Epidermal melanocyte (primary cell): Measurements from ENCODE around the gene SUPT5H.

Experiments
- DNase-seq: peaks from one replicate; pipeline ENCODE4 v3.0.0; 2011; ENCODE audit warnings: low spot score; ENCODE audit not compliant: insufficient read length

SUPT5H gene

DNA sequence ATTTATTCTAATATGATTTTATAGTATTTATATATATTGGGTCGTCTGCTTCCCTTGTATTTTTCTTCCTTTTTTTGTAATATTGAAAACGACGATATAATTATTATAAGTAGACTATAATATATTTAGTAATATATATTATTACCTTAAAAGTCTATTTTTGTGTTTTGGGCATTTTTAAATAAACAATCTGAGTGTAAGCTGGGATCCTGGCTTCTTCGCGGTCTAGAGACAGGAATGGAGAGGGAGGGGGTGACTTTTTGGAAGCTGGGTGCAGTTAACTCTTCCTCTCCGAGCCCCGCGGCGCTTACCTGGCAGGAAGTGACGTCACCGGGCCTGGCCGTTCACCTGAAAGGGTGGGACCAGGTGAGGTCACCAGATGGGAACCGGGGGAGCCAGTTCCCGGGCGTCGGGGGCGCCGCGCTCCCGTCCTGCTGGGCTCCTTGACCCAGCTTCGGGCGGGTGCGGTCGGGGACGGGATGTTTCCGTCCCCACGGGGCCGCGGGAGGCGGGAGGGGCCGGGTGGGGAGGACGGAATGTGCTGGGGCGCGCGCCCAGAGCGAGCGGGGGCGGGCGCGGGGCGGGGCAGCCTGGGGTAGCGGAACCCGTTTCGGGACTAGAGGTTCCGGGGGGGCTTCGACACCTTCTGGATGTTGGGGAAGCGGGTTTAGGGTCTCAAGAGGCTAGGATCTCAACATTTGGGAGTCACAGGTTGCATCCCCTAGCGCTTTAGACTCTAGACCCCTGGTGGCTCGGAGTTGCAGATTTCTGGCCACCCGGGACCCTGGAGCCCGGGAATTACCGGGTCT is 36.0 kb upstream of the SUPT5H start:
- DNase-seq = no peak

- no peak for DNase-seq
These were observed 35.2 kb upstream of the SUPT5H start for GRCh38 chr19:39410017-39410830.

DNA sequence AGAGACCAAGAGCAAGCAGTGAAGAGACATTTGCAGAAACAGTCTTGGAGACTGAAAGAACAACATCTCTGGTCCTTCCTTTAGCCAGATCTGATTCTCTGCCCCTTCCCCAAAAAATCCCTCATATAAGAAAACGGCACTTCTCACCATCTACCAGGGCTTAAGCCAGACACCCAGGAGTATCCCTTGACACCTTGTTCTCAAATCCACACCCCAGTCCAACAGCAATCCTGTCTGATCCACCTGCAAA is 34.6 kb upstream of the SUPT5H start:
- no peak for DNase-seq

DNA sequence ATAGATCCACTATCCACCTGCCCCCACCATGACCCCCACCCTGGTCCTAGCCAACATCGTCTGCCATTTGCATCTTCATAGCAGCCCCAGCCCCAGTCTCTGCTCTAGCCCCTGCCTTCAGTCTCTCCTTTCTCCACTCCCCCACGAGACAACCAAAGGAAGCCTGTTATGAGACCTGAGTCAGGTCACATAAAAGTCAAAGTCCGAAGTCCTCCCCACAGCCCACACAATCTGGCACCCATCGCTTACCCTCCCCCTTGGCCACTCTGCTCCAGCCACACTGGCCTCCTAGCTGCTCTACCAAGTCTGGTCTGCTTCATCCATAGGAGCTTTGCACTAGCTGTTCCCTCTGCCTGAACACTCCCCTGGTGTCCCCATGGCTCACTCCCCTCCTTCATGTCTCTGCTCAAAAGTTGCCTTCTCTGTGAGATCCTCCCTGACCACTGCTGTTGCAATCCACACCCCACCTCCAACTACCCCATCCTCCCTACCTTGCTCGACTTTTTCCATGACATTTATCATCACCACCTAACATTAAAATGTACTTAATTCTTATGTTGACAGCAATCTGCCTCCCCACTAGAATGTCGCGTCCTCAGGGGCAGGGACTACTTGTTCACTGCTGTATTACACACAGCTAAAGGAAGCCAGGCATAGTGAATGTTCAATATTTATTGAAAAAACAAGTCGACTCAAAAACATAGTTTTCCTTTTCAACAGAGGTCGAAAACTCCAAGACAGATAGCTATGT is 34.1 kb upstream of the SUPT5H start:
- no peak for DNase-seq

DNA sequence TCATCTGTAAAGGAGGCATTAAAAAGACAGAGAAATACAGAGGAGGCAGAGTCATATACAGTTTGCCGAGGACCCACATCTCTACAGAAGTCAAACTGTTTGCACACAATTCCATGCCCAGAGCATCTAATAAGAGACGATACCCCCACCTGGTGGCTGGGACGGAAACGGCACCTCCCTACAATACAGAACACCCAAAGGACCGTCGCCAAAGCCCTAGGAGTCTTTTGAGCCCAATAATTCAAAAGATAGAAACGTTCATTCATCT is 33.6 kb upstream of the SUPT5H start:
- DNase-seq = peak; percentile 92

- peak; percentile 100 for DNase-seq
These were observed 33.1 kb upstream of the SUPT5H start, which contains the start of gene PLEKHG2 for GRCh38 chr19:39412100-39412866. TSS of gene PLEKHG2 (plus strand) at chr19:39412669. CDS start at chr19:39414087, 1,418 bp downstream.

DNA sequence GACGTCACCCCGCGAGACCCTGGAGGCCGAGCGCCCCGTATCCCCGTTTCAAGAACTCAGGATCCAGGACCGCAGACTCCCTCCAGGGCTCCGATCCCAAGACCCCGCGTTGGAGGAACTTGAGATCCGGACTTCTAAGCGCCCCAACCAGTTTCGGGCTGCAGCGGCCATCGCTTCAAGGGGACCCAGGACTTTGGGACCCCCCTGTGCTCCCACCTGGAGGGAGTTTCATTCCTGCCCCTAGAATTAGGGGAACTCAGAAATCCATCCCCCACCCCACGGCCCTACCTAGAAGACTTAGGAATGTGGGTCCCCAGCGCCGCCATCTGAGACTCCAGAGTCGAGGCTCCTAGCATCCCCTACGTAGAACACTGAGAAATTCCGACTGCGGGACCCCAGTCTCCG is 32.5 kb upstream of the SUPT5H start:
- no peak for DNase-seq

DNA sequence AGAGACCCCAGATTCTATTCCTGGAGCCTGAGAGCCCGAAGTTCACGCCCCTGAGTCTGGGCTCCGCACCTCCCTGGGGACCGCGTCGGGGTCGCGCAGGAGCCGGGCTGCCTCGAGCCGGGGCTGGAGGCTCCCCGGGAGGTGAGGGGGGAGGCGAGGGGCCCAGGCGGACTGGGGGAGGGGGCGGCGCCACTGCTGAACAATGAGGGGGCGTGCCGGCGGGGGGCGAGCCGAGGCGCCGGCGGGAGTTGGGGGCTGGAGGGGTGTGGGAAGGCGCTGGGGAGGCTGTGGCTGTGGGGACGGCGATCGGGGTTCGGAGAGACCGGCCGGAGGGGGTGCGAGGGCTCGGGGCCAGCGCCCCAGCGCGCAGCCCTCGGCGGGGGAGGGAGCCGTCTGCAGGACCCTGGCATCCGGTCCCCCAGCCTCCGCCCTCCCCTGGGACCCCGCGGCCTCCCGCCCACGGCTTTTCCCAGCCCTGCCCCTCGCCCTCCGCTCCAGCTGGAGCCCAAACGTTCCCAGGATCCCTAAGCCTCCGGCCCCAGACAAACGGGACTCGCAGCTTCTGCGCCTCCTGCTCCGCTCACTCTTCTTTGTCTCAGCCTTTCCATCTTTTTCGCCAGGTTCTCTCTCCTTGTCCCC is 32.0 kb upstream of the SUPT5H start:
- DNase-seq = no peak

DNA sequence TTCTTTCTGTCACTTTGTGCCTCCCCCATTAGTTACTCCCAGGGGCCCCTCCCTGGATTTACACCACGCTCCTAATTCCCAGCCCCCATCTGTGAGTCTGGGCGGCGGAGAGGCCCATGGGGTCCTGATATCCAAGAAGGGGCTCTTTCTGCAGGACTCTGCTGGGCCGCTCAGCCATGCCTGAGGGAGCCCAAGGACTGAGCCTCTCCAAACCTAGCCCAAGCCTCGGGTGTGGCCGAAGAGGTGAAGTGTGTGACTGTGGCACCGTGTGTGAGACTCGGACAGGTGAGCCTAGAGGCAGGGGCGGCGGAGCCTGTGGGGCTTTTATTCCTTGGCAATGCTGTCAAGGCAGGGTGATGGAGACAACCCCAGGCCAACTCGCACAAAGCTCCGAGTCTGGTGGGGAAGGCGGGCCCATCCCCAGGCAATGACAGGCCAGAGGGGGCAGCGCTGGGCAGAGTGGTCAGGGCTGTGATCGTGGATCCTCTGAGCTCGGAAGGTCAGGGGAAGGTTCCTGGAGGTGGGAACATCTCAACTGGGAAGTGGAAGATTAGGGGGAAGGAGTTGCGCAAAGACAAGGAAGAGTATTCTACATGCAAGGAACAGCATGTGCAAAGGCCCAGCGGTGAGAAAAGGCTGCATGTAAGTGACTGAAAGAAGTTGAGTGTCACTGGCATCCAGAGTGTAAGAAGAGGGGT is 31.3 kb upstream of the SUPT5H start:
- DNase-seq = no peak

GRCh38 chr19:39415111-39416046 is 30.0 kb upstream of the SUPT5H start:
- DNase-seq = no peak

DNA sequence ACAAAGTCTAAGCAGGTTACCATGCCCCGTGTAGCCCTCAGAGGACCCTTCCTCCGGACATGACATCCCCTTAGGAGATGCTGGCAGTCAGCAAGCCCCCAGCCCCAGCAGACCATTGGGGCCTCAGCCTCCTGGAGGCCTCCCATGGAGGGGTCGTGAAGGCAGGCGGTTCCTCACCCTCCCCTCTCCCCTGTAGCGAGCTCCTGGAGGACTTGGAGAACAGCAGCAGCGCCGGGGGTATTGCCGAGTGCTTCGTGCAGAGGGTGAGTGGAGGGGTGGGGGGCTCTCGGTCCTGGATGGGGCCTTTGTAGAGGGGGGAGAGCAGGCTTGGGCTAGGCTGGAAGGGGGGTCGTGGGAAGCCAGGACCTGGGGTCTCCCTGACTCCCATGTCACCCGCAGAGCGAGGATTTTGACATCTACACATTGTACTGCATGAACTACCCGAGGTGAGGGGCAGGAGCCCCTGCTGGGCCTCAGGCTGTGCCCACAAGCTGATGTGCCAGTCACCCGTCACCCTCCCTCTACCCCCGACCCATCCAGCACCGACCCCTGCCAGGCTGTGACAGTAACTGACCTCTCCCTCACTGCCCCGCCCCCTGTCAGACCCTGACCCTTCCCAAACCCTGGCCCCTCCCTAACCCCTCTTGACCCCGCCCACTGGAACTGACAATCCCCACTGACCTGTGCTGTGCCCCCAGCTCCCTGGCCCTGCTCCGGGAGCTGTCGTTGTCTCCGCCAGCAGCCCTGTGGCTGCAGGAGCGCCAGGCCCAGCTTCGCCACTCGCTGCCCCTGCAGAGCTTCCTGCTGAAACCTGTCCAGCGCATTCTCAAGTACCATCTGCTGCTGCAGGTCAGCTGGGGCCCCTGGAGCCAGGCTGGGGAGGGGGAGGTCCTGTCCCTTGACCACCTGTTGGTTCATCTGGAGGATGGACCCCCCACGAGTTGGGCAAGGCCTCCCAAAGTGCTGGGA is 28.9 kb upstream of the SUPT5H start:
- DNase-seq = no peak

- no peak for DNase-seq
These were observed 27.8 kb upstream of the SUPT5H start for GRCh38 chr19:39417463-39418181.

DNA sequence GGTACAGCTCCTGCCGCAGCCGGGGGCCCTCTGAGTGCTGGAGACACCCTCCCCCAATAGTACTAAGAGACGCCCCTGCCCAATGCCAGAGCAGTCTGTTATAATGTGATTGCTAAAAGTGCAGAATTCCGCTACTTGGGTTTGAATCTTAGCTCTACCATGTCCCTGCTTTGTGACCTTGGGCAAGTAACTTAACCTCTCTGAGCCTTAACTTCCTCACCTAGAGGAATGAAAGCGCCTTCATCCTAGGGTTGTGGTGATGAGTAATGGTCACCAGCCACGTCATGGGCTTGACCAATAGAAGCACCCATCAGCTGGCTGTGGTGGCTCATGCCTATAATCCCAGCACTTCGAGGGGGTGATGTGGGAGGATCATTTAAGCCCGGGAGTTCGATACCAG is 26.4 kb upstream of the SUPT5H start:
- no peak for DNase-seq

- no peak for DNase-seq
These were observed 24.6 kb upstream of the SUPT5H start for GRCh38 chr19:39420769-39421168.

DNA sequence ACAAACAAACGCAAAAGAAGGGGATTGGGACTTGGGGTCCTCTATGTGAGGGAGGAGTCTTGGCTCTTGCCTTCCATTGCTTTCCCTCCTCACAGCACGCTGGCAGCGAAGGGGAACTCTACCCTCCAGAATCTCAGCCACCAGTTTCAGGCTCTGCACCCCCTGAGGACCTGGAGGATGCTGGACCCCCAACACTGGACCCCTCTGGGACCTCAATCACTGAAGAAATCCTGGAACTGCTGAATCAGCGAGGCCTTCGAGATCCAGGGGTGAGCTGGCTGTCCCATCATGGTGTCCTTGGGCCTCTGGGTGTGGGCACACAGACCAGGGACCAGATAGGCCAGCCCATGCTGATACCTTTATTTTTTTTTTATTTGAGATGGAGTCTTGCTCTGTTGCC is 23.4 kb upstream of the SUPT5H start:
- DNase-seq = no peak

DNA sequence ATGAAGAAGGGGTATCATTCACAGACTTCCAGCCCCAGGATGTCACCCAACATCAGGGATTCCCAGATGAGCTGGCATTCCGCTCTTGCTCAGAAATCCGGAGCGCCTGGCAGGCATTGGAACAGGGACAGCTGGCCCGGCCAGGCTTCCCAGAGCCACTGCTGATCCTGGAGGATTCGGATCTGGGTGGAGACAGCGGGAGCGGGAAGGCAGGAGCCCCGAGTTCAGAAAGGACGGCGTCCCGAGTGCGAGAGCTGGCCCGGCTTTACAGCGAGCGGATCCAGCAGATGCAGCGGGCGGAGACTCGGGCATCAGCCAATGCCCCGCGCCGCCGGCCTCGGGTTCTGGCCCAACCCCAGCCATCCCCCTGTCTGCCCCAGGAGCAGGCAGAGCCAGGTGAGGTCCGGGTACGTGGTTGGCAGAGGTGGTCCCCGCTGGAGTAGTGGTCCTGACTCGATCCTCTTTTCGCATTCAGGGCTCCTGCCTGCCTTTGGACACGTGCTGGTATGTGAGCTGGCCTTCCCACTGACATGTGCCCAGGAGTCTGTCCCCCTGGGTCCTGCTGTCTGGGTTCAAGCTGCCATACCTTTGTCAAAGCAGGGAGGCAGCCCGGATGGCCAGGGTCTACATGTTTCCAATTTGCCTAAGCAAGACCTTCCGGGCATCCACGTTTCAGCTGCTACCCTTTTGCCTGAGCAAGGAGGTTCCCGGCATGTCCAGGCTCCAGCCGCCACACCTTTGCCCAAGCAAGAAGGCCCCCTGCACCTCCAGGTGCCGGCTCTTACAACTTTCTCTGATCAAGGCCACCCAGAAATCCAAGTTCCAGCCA is 21.9 kb upstream of the SUPT5H start:
- DNase-seq = no peak

DNA sequence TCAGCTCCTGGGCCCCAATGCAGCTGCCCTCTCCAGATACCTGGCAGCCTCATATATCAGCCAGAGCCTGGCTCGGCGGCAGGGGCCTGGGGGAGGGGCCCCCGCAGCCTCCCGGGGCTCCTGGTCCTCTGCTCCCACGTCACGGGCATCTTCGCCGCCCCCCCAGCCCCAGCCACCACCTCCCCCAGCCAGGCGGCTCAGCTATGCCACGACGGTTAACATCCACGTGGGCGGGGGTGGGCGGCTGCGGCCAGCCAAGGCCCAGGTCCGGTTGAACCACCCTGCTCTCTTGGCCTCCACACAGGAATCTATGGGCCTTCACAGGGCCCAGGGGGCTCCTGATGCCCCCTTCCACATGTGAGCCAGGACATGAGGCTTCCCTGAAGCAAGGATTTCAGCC is 20.4 kb upstream of the SUPT5H start:
- DNase-seq = no peak
